ENCODE data around the gene LAPTM4A. TPM values are rescaled to one million over a fixed set of nuclear protein-coding genes. Genes with fewer than 3 reads are reported as not detected.
A peak's percentile ranks its signal among the peaks of the same experiment; 100 is the strongest.

LAPTM4A gene
- polyA plus RNA-seq, 4 donors, result 480 to 586 (median 567) TPM

- peak; percentile 73 to 79 (median 76) for DNase-seq (ENCODE audit: low read depth in 4 of 4, low spot score in 3 of 4)
Measured at GRCh38 chr2:19989667-19990415, 61.6 kb downstream of the LAPTM4A start, which contains the start of gene WDR35. Gene WDR35, minus strand, starts transcription at chr2:19990105. Its CDS starts 90 bp downstream, at chr2:19990015.

GRCh38 chr2:19989342-19989666, 62.1 kb downstream of the LAPTM4A start:
- DNase-seq (ENCODE audit: low read depth in 4 of 4, low spot score in 3 of 4), result no peak

DNA sequence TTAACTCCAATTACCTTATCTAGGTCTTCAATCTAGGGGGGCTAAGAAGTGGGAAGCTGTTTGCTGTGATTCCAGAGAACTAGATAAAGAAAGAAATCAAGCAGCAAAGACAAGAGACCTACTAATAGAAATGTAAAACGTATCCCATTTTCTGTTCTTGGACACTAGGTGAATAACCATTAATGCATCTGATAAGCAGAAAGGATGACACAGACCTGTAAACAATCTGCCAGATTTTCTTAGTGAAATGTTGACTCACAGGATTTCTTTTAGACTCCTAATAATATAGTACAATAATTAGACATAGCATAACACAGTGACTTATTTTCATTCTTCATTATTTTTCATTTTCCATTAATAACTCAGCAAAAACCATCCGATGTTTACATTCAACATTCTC, 62.8 kb downstream of the LAPTM4A start:
- no peak for DNase-seq (ENCODE audit: low read depth in 4 of 4, low spot score in 3 of 4)

- DNase-seq (ENCODE audit: low read depth in 4 of 4, low spot score in 3 of 4), result no peak
Measured at GRCh38 chr2:19987936-19988335, 63.5 kb downstream of the LAPTM4A start.

Other genes with a start within 250 kb of the LAPTM4A start
- gene TTC32, start 149.6 kb downstream of the LAPTM4A start, polyA plus RNA-seq (ENCODE audit: insufficient read length in 4 of 4), result 10 to 100 TPM; 37.4 to 52.7 (median 43.0) TPM
- gene WDR35, start 61.5 kb downstream of the LAPTM4A start, polyA plus RNA-seq (ENCODE audit: insufficient read length in 4 of 4), result 10 to 100 TPM; 23.5 to 31.4 (median 29.0) TPM
- gene MATN3, start 39.0 kb downstream of the LAPTM4A start, polyA plus RNA-seq (ENCODE audit: insufficient read length in 4 of 4), result 1 to 10 TPM; 3.3 to 4.3 (median 3.9) TPM
- gene SDC1, start 173.5 kb upstream of the LAPTM4A start, polyA plus RNA-seq (ENCODE audit: insufficient read length in 4 of 4), result 10 to 100 TPM; 23.2 to 36.1 (median 26.1) TPM